Central memory CD4-positive, alpha-beta T cell (primary cell): ENCODE data around the gene HCFC1.
A peak's percentile ranks its signal among the peaks of the same experiment; 100 is the strongest.
"Not testable (repeated sequence)": the region's sequence is repeated elsewhere in the genome, so short reads cannot be mapped to it uniquely, and the experiment has no call there.

Experiments used
- DNase-seq: peaks from one replicate; pipeline ENCODE4 v3.0.0; 2022

Gene HCFC1

GRCh38 chrX:154008521-154008920 lies 36.9 kb upstream of the HCFC1 start:
- DNase-seq = no peak

GRCh38 chrX:154006947-154007346 lies 35.3 kb upstream of the HCFC1 start:
- DNase-seq = no peak

GRCh38 chrX:154004315-154004714 lies 32.7 kb upstream of the HCFC1 start:
- no peak for DNase-seq

GRCh38 chrX:154002215-154002719 lies 30.6 kb upstream of the HCFC1 start:
- DNase-seq = peak; percentile 28

- DNase-seq = no peak
Observed at GRCh38 chrX:154000051-154000450, 28.4 kb upstream of the HCFC1 start.

- DNase-seq = no peak
Observed at GRCh38 chrX:153999359-154000037, 27.9 kb upstream of the HCFC1 start.

- no peak for DNase-seq
Observed at GRCh38 chrX:153995504-153995903, 23.9 kb upstream of the HCFC1 start.

GRCh38 chrX:153994398-153994797 lies 22.8 kb upstream of the HCFC1 start:
- DNase-seq = not testable (repeated sequence)

- DNase-seq = no peak
Observed at GRCh38 chrX:153993978-153994377, 22.4 kb upstream of the HCFC1 start.

- no peak for DNase-seq
Observed at GRCh38 chrX:153993079-153993478, 21.5 kb upstream of the HCFC1 start.

- no peak for DNase-seq
Observed at GRCh38 chrX:153992180-153992579, 20.6 kb upstream of the HCFC1 start.

- DNase-seq = no peak
Observed at GRCh38 chrX:153991013-153991580, 19.5 kb upstream of the HCFC1 start.

- DNase-seq = peak; percentile 35
Observed at GRCh38 chrX:153989973-153990655, 18.5 kb upstream of the HCFC1 start.

GRCh38 chrX:153988493-153988892 lies 16.9 kb upstream of the HCFC1 start:
- DNase-seq = no peak

GRCh38 chrX:153984351-153985178 lies 12.9 kb upstream of the HCFC1 start:
- DNase-seq = peak; percentile 41

GRCh38 chrX:153983321-153983801 lies 11.7 kb upstream of the HCFC1 start:
- no peak for DNase-seq

- peak; percentile 72 for DNase-seq
Observed at GRCh38 chrX:153981771-153982533, 10.3 kb upstream of the HCFC1 start.

GRCh38 chrX:153981231-153981630 lies 9.6 kb upstream of the HCFC1 start:
- DNase-seq = no peak

- peak; percentile 19 for DNase-seq
Observed at GRCh38 chrX:153980394-153980793, 8.8 kb upstream of the HCFC1 start.

GRCh38 chrX:153974726-153975286 lies 3.2 kb upstream of the HCFC1 start:
- no peak for DNase-seq

- DNase-seq = no peak
Observed at GRCh38 chrX:153974003-153974725, 2.5 kb upstream of the HCFC1 start.
